HepG2 (cell line): Measurements from ENCODE around the gene MEX3A. TPM values are rescaled to one million over a fixed set of nuclear protein-coding genes. Genes with fewer than 3 reads are reported as not detected.

ENCODE experiments used
- ATAC-seq: fragments of 200-7000 bp; cut with Tn5 transposase; 3 replicates; pipeline ENCODE4 v1.9.1; 2020; ENCODE audit warnings: mild to moderate bottlenecking, moderate library complexity
- BruUV-seq: library from RNA; stranded (reverse); fragments of 400-500 nt; replicated peaks from 2 replicates; lab custom pipeline; 2021; lab: Mats Ljungman, UMichigan
- CTCF ChIA-PET: fragments of 300-600 bp; formaldehyde crosslinking; extraction: SDS; loops from one replicate; lab custom pipeline; 2021; ENCODE audit warnings: low total read pairs, inconsistent platforms, low intra/inter-chr PET ratio; lab: Yijun Ruan, JAX
- POLR2A ChIA-PET: fragments of 350-600 bp; sonication (Branson Sonifier 250); formaldehyde crosslinking; loops from one replicate; lab custom pipeline; 2020; ENCODE audit warnings: antibody characterized with exemption, inconsistent platforms; lab: Yijun Ruan, JAX
- DNase-seq: peaks from one replicate; pipeline ENCODE4 v3.0.0-alpha.2; 2015; ENCODE audit warnings: low spot score
- FAIRE-seq: peaks from 3 replicates; lab custom pipeline; 2011; peaks lifted over from hg19 to GRCh38; lab: Jason Lieb, UNC
- H2AFZ ChIP-seq: one replicate; pipeline ENCODE4 v1.6.1; 2011; ENCODE audit warnings: low read length, inconsistent platforms
- H3K27ac ChIP-seq: fragments of 300-600 bp; 3 replicates; pipeline ENCODE4 v1.8.0; 2011; ENCODE audit warnings: mixed run types, mild to moderate bottlenecking, mixed read lengths, low read length, inconsistent platforms; ENCODE audit not compliant: insufficient read depth; ENCODE audit errors: extremely low read length
- H3K27me3 ChIP-seq, 2 experiments: fragments of 200-600 bp in 1 of 2; 2 replicates in 1 of 2; 3 replicates in 1 of 2; pipeline versions ENCODE4 v1.6.0 to v1.8.0; 2011; ENCODE audit warnings: low read length in 2 of 2, mild to moderate bottlenecking in 2 of 2, moderate library complexity in 2 of 2, inconsistent platforms in 1 of 2; ENCODE audit not compliant: insufficient read depth in 2 of 2, control insufficient read depth in 1 of 2
- H3K36me3 ChIP-seq, 2 experiments: fragments of 200-600 bp in 1 of 2; replicated peaks in 1 of 2; 2 replicates in 1 of 2; 3 replicates in 1 of 2; pipeline versions ENCODE4 v1.5.1 to v1.8.0; 2011; ENCODE audit warnings: low read length in 2 of 2, inconsistent platforms in 1 of 2; ENCODE audit not compliant: insufficient read depth in 2 of 2, control insufficient read depth in 1 of 2
- H3K4me1 ChIP-seq: 2 replicates; pipeline ENCODE4 v1.5.1; 2012; ENCODE audit warnings: low read length, inconsistent platforms; ENCODE audit not compliant: insufficient read depth
- H3K4me2 ChIP-seq: 2 replicates; pipeline ENCODE4 v1.6.0; 2011; ENCODE audit warnings: low read depth, low read length, inconsistent platforms
- H3K4me3 ChIP-seq, 3 experiments: fragments of 200-600 bp in 1 of 3; sonication (generic), shearing (Covaris generic) in 1 of 3; replicated peaks in 1 of 3; 2 replicates each; pipeline ENCODE4 v1.5.1; 2011 to 2016; ENCODE audit warnings: low read length in 3 of 3, inconsistent platforms in 2 of 3, low read depth in 2 of 3, mild to moderate bottlenecking in 2 of 3, control low read depth in 1 of 3, mixed read lengths in 1 of 3; ENCODE audit not compliant: insufficient read depth in 1 of 3
- H3K79me2 ChIP-seq: one replicate; pipeline ENCODE4 v1.6.1; 2011; ENCODE audit warnings: low read length, inconsistent platforms; ENCODE audit not compliant: insufficient read depth
- H3K9ac ChIP-seq: 2 replicates; pipeline ENCODE4 v1.6.0; 2011; ENCODE audit warnings: mild to moderate bottlenecking, low read depth, low read length, inconsistent platforms; ENCODE audit not compliant: insufficient read depth
- H3K9me3 ChIP-seq: 2 replicates; pipeline ENCODE4 v1.5.1; 2012; ENCODE audit warnings: mild to moderate bottlenecking, low read length
- H4K20me1 ChIP-seq: 2 replicates; pipeline ENCODE4 v1.6.0; 2011; ENCODE audit warnings: inconsistent platforms, mild to moderate bottlenecking, low read length, moderate library complexity; ENCODE audit not compliant: insufficient read depth
- CBX2 ChIP-seq, 2 experiments: fragments of 200-600 bp in 1 of 2; sonication (generic); formaldehyde crosslinking in 1 of 2; IDR thresholded peaks; 2 replicates each; pipeline versions ENCODE4 v1.7.0 to v1.8.1; 2018 to 2022; ENCODE audit warnings: low read depth in 2 of 2, low read length in 1 of 2, mild to moderate bottlenecking in 1 of 2, missing genetic modification reagents in 1 of 2
- FOXA1 ChIP-seq, 2 experiments: fragments of 450-650 bp in 1 of 2; sonication (generic) in 1 of 2; formaldehyde crosslinking in 1 of 2; IDR thresholded peaks; 2 replicates each; pipeline versions ENCODE4 v1.4.0 to v1.6.1; 2016 to 2020; ENCODE audit warnings: missing genetic modification reagents in 1 of 2
- GATA4 ChIP-seq: sonication (generic); IDR thresholded peaks from 2 replicates; pipeline ENCODE4 v1.6.1; 2016; ENCODE audit warnings: antibody characterized with exemption, low read depth, borderline replicate concordance
- IRF2 ChIP-seq: IDR thresholded peaks from 2 replicates; pipeline ENCODE4 v1.6.1; 2018; ENCODE audit warnings: missing genetic modification reagents, missing compliant biosample characterization
- IRX3 ChIP-seq: sonication (generic); formaldehyde crosslinking; IDR thresholded peaks from 2 replicates; pipeline ENCODE4 v1.8.1; 2023; ENCODE audit warnings: mild to moderate bottlenecking, low read depth, missing genetic modification reagents, borderline replicate concordance
- RFXANK ChIP-seq: IDR thresholded peaks from 2 replicates; pipeline ENCODE4 v1.6.1; 2016
- SATB2 ChIP-seq: sonication (generic); formaldehyde crosslinking; IDR thresholded peaks from 2 replicates; pipeline ENCODE4 v1.5.0; 2020; ENCODE audit warnings: missing genetic modification reagents
- SP140L ChIP-seq: sonication (generic); formaldehyde crosslinking; IDR thresholded peaks from 2 replicates; pipeline ENCODE4 v1.4.0; 2020; ENCODE audit warnings: missing genetic modification reagents, borderline replicate concordance
- STAT6 ChIP-seq: sonication (generic); formaldehyde crosslinking; IDR thresholded peaks from 2 replicates; pipeline ENCODE4 v1.4.0; 2020; ENCODE audit warnings: missing genetic modification reagents, mild to moderate bottlenecking, borderline replicate concordance
- ZBTB49 ChIP-seq: sonication (generic); formaldehyde crosslinking; IDR thresholded peaks from 2 replicates; pipeline ENCODE4 v1.4.0; 2020; ENCODE audit warnings: missing genetic modification reagents, borderline replicate concordance
- ZBTB7A ChIP-seq: sonication (generic); formaldehyde crosslinking; IDR thresholded peaks from 2 replicates; pipeline ENCODE4 v1.8.0; 2022; ENCODE audit warnings: mild to moderate bottlenecking, missing genetic modification reagents
- ZC3H4 ChIP-seq: sonication (generic); formaldehyde crosslinking; IDR thresholded peaks from 2 replicates; pipeline ENCODE4 v1.4.0; 2020; ENCODE audit warnings: missing genetic modification reagents, borderline replicate concordance
- ZNF10 ChIP-seq: sonication (generic); formaldehyde crosslinking; IDR thresholded peaks from 2 replicates; pipeline ENCODE4 v1.4.0; 2020; ENCODE audit warnings: mild to moderate bottlenecking, low read depth, missing genetic modification reagents, borderline replicate concordance
- ZNF232 ChIP-seq: sonication (generic); formaldehyde crosslinking; IDR thresholded peaks from 2 replicates; pipeline ENCODE4 v1.4.0; 2020; ENCODE audit warnings: missing genetic modification reagents, borderline replicate concordance
- ZNF563 ChIP-seq: sonication (generic); formaldehyde crosslinking; IDR thresholded peaks from 2 replicates; pipeline ENCODE4 v1.8.0; 2022; ENCODE audit warnings: mild to moderate bottlenecking, moderate library complexity, missing genetic modification reagents
- ZNF672 ChIP-seq: sonication (generic); formaldehyde crosslinking; IDR thresholded peaks from 2 replicates; pipeline ENCODE4 v1.8.1; 2022; ENCODE audit warnings: missing genetic modification reagents
- WGBS: methylation state at CpG from one replicate; pipeline ENCODE4 v1.1.6; 2017; ENCODE audit warnings: low lambda C conversion rate; 5-methylcytosine and 5-hydroxymethylcytosine counted together
- in situ Hi-C: cut with HindIII; loops from 2 replicates; pipeline ENCODE4 v1.10.0; 2017; ENCODE audit warnings: low pct_unique_long_range_greater_than_20kb; ENCODE audit not compliant: extremely low pct_ligation_motif_present
- intact Hi-C: fragments of 100-400 bp; cut with micrococcal nuclease; formaldehyde crosslinking; loops from one replicate; pipeline ENCODE4 v1.10.0; 2022; ENCODE audit not compliant: unreplicated experiment
- polyA plus RNA-seq, 8 experiments: library from polyadenylated mRNA; depleted of rRNA in 3 of 8; stranded (reverse) in 7 of 8; unstranded in 1 of 8; fragments of >200 nt; fragmentation: Illumina TruSeq in 4 of 8; extraction: Trizol in 4 of 8; gene quantifications; 2 replicates each; pipeline versions ENCODE4 v1.2.1 to v1.2.3, GENCODE V29; 2011 to 2016; ENCODE audit warnings: low read depth in 4 of 8, missing spikeins in 1 of 8, mixed read lengths in 1 of 8; ENCODE audit not compliant: insufficient read depth in 1 of 8
- total RNA-seq, 5 experiments: library from RNA; depleted of rRNA; stranded (reverse); fragments of >200 nt; fragmentation: Illumina TruSeq; extraction: Trizol; gene quantifications; 2 replicates each; pipeline ENCODE4 v1.2.3, GENCODE V29; 2016; ENCODE audit warnings: low read depth in 1 of 5
- TF ChIP-seq, protein P1 (sequence below): sonication (generic); formaldehyde crosslinking; IDR thresholded peaks from 2 replicates; pipeline ENCODE4 v1.9.0; 2022; ENCODE audit warnings: low read depth, missing genetic modification reagents

MEX3A gene
- total and polyA plus RNA-seq, 2 of the 13 experiments (the other 11 are each of a cell fraction or from before 2014, with no cell fraction given): 7.6 to 9.1 TPM

DNA sequence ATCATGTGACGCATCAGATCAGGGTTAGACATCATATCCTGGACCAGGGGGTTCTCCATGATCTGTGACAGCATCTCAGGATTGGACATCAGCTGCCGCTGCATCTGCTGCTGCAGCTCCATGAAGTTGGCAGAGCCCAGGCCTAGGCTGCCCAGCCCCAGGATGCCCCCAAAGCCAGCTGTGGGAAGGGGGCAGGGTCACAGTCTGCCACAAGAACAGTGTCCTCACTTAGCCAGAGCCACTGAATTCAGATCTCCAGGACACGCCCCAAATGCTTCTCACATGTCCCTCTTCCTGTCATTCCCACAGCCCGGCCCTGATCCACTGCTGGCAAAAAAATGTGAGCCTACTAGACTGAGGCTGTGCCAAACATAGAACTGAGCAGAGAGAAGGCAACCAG lies 31.9 kb downstream of the MEX3A start (continued):
- TF ChIP-seq RFXANK (CRISPR knock-in tag) (no peak), IRX3 (CRISPR knock-in tag) (no peak), FOXA1 (IDR thresholded peaks at IDR 0.05) (no peak), FOXA1 (CRISPR knock-in tag; IDR thresholded peaks at IDR 0.05) (no peak), IRF2 (CRISPR knock-in tag) (no peak)
- TF ChIP-seq, all 625 proteins: peak for 0

DNA sequence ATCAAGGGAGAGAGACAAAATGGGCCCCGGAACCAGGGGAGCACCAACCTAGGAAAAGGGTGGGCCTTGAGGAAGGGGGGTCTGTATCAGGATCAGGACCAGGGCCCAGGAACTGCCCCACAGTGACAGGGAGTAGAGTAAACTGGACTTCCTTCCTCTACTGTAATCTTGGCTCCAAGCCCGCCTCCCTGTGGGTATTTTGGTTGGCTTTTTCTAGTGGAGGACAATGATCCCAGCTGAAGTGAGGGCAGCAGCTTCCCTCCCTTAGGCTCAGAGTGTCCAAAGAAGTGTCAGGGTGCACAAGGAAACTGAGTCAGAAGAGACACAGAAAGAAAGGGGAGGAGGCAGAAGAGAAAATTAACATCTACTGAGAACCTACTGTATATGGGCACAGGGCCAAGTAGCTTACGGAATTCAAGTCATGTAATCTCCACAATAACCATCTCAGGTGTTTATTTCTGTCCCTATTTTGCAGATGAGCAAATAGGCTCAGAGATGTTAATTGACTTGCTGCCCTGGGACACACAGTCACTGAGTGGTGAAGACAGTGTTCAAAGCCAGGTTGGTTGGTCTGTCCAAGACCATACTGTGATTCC lies 33.5 kb downstream of the MEX3A start:
- in situ Hi-C loops (no loop called here), intact Hi-C loops (no loop called here)
- Histone ChIP-seq H3K9me3 (no peaks in the 10 kb centered on the region), H2AFZ (no peak overlapping the region), H3K27ac (no peak overlapping the region), H3K4me3 (no peak overlapping the region), H3K4me1 (peaks cover 13% of the 10 kb centered on the region), H3K27me3 (no peaks in the 10 kb centered on the region; a peak in 1 of 5 replicates), H3K36me3 (peaks cover 11 to 40% of the 10 kb centered on the region in 2 experiments), H3K4me2 (no peak overlapping the region), H4K20me1 (no peaks in the 10 kb centered on the region), H3K79me2 (peaks cover 9% of the 10 kb centered on the region), H3K9ac (no peak overlapping the region)
- FAIRE-seq (no peak), DNase-seq (no peak), ATAC-seq (no peak)
- ChIA-PET CTCF (no interaction called here), POLR2A (no interaction called here)
- no TSS peak for BruUV-seq
- WGBS: 98% methylated on average over 3 of the region's 3 CpGs
- TF ChIP-seq ZBTB7A (CRISPR knock-in tag) (no peak), ZNF10 (CRISPR knock-in tag) (no peak), SP140L (CRISPR knock-in tag) (no peak), ZBTB49 (CRISPR knock-in tag) (no peak), SATB2 (CRISPR knock-in tag) (no peak), ZC3H4 (no peak), ZNF563 (CRISPR knock-in tag) (no peak), GATA4 (no peak), ZNF672 (CRISPR knock-in tag) (no peak), ZNF232 (CRISPR knock-in tag) (no peak), STAT6 (CRISPR knock-in tag) (no peak), CBX2 (IDR thresholded peaks at IDR 0.05; ENCODE audit: low read depth, low read length) (no peak), CBX2 (CRISPR knock-in tag; IDR thresholded peaks at IDR 0.05; ENCODE audit: low read depth) (no peak)
- TF ChIP-seq, protein P1, sequence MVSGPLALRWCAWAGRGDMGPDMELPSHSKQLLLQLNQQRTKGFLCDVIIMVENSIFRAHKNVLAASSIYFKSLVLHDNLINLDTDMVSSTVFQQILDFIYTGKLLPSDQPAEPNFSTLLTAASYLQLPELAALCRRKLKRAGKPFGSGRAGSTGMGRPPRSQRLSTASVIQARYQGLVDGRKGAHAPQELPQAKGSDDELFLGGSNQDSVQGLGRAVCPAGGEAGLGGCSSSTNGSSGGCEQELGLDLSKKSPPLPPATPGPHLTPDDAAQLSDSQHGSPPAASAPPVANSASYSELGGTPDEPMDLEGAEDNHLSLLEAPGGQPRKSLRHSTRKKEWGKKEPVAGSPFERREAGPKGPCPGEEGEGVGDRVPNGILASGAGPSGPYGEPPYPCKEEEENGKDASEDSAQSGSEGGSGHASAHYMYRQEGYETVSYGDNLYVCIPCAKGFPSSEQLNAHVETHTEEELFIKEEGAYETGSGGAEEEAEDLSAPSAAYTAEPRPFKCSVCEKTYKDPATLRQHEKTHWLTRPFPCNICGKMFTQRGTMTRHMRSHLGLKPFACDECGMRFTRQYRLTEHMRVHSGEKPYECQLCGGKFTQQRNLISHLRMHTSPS (CRISPR knock-in tag): no peak
